Chondrocyte (in vitro differentiated cells): ENCODE measurements around the gene IRS1. TPM values are rescaled to one million over a fixed set of nuclear protein-coding genes. Genes with fewer than 3 reads are reported as not detected.

ENCODE experiments used
- DNase-seq: peaks from one replicate; pipeline ENCODE4 v3.0.0; 2021; ENCODE audit warnings: mixed read lengths, low spot score
- H3K27ac Mint-ChIP-seq: one replicate; pipeline ENCODE4 v1.8.0; 2021; ENCODE audit warnings: mild to moderate bottlenecking, moderate library complexity, mixed read lengths; ENCODE audit not compliant: unreplicated experiment
- H3K27me3 Mint-ChIP-seq: 2 replicates; pipeline ENCODE4 v1.8.0; 2021; ENCODE audit warnings: low read depth, mixed read lengths
- H3K36me3 Mint-ChIP-seq: 2 replicates; pipeline ENCODE4 v1.8.0; 2021; ENCODE audit warnings: low read depth, mixed read lengths
- H3K4me1 Mint-ChIP-seq: 2 replicates; pipeline ENCODE4 v1.8.0; 2021; ENCODE audit warnings: low read depth, mild to moderate bottlenecking, mixed read lengths
- H3K4me3 Mint-ChIP-seq: one replicate; pipeline ENCODE4 v1.8.0; 2021; ENCODE audit warnings: mild to moderate bottlenecking, moderate library complexity, mixed read lengths; ENCODE audit not compliant: unreplicated experiment
- H3K9me3 Mint-ChIP-seq: 2 replicates; pipeline ENCODE4 v1.8.0; 2021; ENCODE audit warnings: low read depth, mixed read lengths
- total RNA-seq: library from RNA; stranded (reverse); gene quantifications from 3 replicates; pipeline ENCODE4 v1.2.1, GENCODE V29; 2021
- TF ChIP-seq, protein P1 (sequence below): fragments of 200-600 bp; sonication (generic); IDR thresholded peaks from 2 replicates; pipeline ENCODE4 v1.5.0; 2021; ENCODE audit warnings: antibody characterized with exemption, mild to moderate bottlenecking, moderate library complexity

IRS1 gene
- total RNA-seq, 1 donor from 2014 or later = 12.0 TPM

- Mint-ChIP-seq H3K27ac (no peak overlapping the region), H3K36me3 (no peaks in the 10 kb centered on the region), H3K4me1 (peaks cover 23% of the 10 kb centered on the region), H3K4me3 (no peak overlapping the region), H3K9me3 (no peaks in the 10 kb centered on the region), H3K27me3 (no peaks in the 10 kb centered on the region)
- DNase-seq = no peak
- TF ChIP-seq, protein P1, sequence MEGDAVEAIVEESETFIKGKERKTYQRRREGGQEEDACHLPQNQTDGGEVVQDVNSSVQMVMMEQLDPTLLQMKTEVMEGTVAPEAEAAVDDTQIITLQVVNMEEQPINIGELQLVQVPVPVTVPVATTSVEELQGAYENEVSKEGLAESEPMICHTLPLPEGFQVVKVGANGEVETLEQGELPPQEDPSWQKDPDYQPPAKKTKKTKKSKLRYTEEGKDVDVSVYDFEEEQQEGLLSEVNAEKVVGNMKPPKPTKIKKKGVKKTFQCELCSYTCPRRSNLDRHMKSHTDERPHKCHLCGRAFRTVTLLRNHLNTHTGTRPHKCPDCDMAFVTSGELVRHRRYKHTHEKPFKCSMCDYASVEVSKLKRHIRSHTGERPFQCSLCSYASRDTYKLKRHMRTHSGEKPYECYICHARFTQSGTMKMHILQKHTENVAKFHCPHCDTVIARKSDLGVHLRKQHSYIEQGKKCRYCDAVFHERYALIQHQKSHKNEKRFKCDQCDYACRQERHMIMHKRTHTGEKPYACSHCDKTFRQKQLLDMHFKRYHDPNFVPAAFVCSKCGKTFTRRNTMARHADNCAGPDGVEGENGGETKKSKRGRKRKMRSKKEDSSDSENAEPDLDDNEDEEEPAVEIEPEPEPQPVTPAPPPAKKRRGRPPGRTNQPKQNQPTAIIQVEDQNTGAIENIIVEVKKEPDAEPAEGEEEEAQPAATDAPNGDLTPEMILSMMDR = no peak
Observed at GRCh38 chr2:226752887-226753286, 46.7 kb downstream of the IRS1 start.

GRCh38 chr2:226747288-226747687 is 52.3 kb downstream of the IRS1 start:
- TF ChIP-seq, protein P1 = no peak
- peaks cover 1% of the 10 kb centered on the region for H3K36me3 Mint-ChIP-seq
- no peak overlapping the region for H3K27ac Mint-ChIP-seq
- no peaks in the 10 kb centered on the region for H3K4me1 Mint-ChIP-seq
- no peaks in the 10 kb centered on the region for H3K27me3 Mint-ChIP-seq
- DNase-seq = no peak
- no peaks in the 10 kb centered on the region for H3K9me3 Mint-ChIP-seq
- no peak overlapping the region for H3K4me3 Mint-ChIP-seq

- DNase-seq = no peak
- TF ChIP-seq, protein P1 = no peak
- H3K27me3 Mint-ChIP-seq = no peaks in the 10 kb centered on the region
- no peak overlapping the region for H3K27ac Mint-ChIP-seq
- H3K4me3 Mint-ChIP-seq = no peak overlapping the region
- H3K9me3 Mint-ChIP-seq = no peaks in the 10 kb centered on the region
- H3K36me3 Mint-ChIP-seq = peaks cover 1% of the 10 kb centered on the region
- no peaks in the 10 kb centered on the region for H3K4me1 Mint-ChIP-seq
Observed at GRCh38 chr2:226746196-226746800, 53.3 kb downstream of the IRS1 start.

- peaks cover 4% of the 10 kb centered on the region for H3K4me1 Mint-ChIP-seq
- TF ChIP-seq, protein P1 = no peak
- no peak overlapping the region for H3K4me3 Mint-ChIP-seq
- peaks cover 1% of the 10 kb centered on the region for H3K36me3 Mint-ChIP-seq
- H3K27ac Mint-ChIP-seq = no peak overlapping the region
- H3K9me3 Mint-ChIP-seq = no peaks in the 10 kb centered on the region
- no peak for DNase-seq
- no peaks in the 10 kb centered on the region for H3K27me3 Mint-ChIP-seq
Observed at GRCh38 chr2:226743915-226744314, 55.7 kb downstream of the IRS1 start.

GRCh38 chr2:226742347-226742746 is 57.3 kb downstream of the IRS1 start:
- DNase-seq = no peak
- no peaks in the 10 kb centered on the region for H3K27me3 Mint-ChIP-seq
- H3K36me3 Mint-ChIP-seq = no peaks in the 10 kb centered on the region

More at GRCh38 chr2:226742347-226742746, 57.3 kb downstream of the IRS1 start:
- H3K4me1 Mint-ChIP-seq = peaks cover 4% of the 10 kb centered on the region
- no peak overlapping the region for H3K27ac Mint-ChIP-seq
- no peak overlapping the region for H3K4me3 Mint-ChIP-seq
- TF ChIP-seq, protein P1 = no peak
- no peaks in the 10 kb centered on the region for H3K9me3 Mint-ChIP-seq
